K562 (cell line): ENCODE data around the gene FAM120B.

Experiments used
- CBFB ChIP-seq: sonication (generic); formaldehyde crosslinking; IDR thresholded peaks from 2 replicates; pipeline ENCODE4 v1.4.0; 2020; ENCODE audit warnings: mild to moderate bottlenecking, missing genetic modification reagents
- ELF4 ChIP-seq: fragments of 450-650 bp; formaldehyde crosslinking; IDR thresholded peaks from 2 replicates; pipeline ENCODE4 v1.4.0; 2022; ENCODE audit warnings: missing genetic modification characterization
- JUNB ChIP-seq: fragments of 450-650 bp; formaldehyde crosslinking; conservative IDR thresholded peaks from 2 replicates; pipeline ENCODE4 v1.4.0; 2020; ENCODE audit warnings: mild to moderate bottlenecking
- MCM3 ChIP-seq: fragments of 450-650 bp; IDR thresholded peaks from 2 replicates; pipeline ENCODE4 v1.6.1; 2016
- NFE2L1 ChIP-seq: fragments of 450-650 bp; IDR thresholded peaks from 2 replicates; pipeline ENCODE4 v1.6.1; 2016; ENCODE audit warnings: missing genetic modification characterization, low read depth, mild to moderate bottlenecking, missing compliant biosample characterization, moderate library complexity, borderline replicate concordance
- NR2C1 ChIP-seq, 2 experiments: fragments of 450-650 bp; IDR thresholded peaks; 2 replicates each; pipeline ENCODE4 v1.6.1; 2017; ENCODE audit warnings: mild to moderate bottlenecking in 2 of 2, antibody characterized with exemption in 1 of 2, inconsistent platforms in 1 of 2, missing compliant biosample characterization in 1 of 2, missing genetic modification characterization in 1 of 2
- PKNOX1 ChIP-seq: fragments of 450-650 bp; IDR thresholded peaks from 2 replicates; pipeline ENCODE4 v1.6.1; 2016
- SPI1 ChIP-seq: IDR thresholded peaks from 2 replicates; pipeline ENCODE4 v1.6.1; 2011; ENCODE audit warnings: low read depth, low read length, control low read depth, borderline replicate concordance
- TEAD4 ChIP-seq, 2 experiments: sonication (generic) in 1 of 2; formaldehyde crosslinking in 1 of 2; IDR thresholded peaks; 2 replicates each; pipeline versions ENCODE4 v1.6.1 to v1.8.0; 2012 to 2022; ENCODE audit warnings: borderline replicate concordance in 1 of 2, inconsistent platforms in 1 of 2, low read length in 1 of 2, mild to moderate bottlenecking in 1 of 2, missing genetic modification reagents in 1 of 2
- ZBTB49 ChIP-seq: sonication (generic); formaldehyde crosslinking; IDR thresholded peaks from 2 replicates; pipeline ENCODE4 v1.8.0; 2022; ENCODE audit warnings: missing genetic modification reagents, mild to moderate bottlenecking, borderline replicate concordance
- ZFP36 ChIP-seq: fragments of 150-350 bp; IDR thresholded peaks from 2 replicates; pipeline ENCODE4 v1.6.1; 2018; ENCODE audit warnings: low read length, low read depth; ENCODE audit not compliant: partially characterized antibody

GRCh38 chr6:170439366-170440361, 133.1 kb downstream of the FAM120B start:
- TF ChIP-seq TEAD4 (IDR thresholded peaks at IDR 0.05; ENCODE audit: low read length) (no peak), TEAD4 (CRISPR knock-in tag; IDR thresholded peaks at IDR 0.05; ENCODE audit: borderline replicate concordance) (no peak), NR2C1 (IDR thresholded peaks at IDR 0.05) (no peak), NR2C1 (tag; IDR thresholded peaks at IDR 0.05) (no peak), ZFP36 (no peak), JUNB (no peak), MCM3 (no peak), NFE2L1 (tag) (no peak), PKNOX1 (no peak), CBFB (CRISPR knock-in tag) (no peak), ZBTB49 (no peak), SPI1 (no peak), ELF4 (CRISPR knock-in tag) (no peak)
